H1 (cell line): ENCODE measurements around the gene DCAF8. TPM values are rescaled to one million over a fixed set of nuclear protein-coding genes. Genes with fewer than 3 reads are reported as not detected.

ENCODE experiments used
- CTCF ChIA-PET: fragments of 300-600 bp; sonication (Branson Sonifier 250); formaldehyde crosslinking; loops from one replicate; lab custom pipeline; 2021; ENCODE audit not compliant: partially characterized antibody; lab: Charles Lee
- POLR2A ChIA-PET: fragments of 300-600 bp; sonication (Branson Sonifier 250); formaldehyde crosslinking; loops from one replicate; lab custom pipeline; 2021; ENCODE audit warnings: inconsistent platforms; ENCODE audit not compliant: partially characterized antibody; lab: Charles Lee
- DNase-seq, 2 experiments: peaks; one replicate each; pipeline versions ENCODE4 v3.0.0 to v3.0.0-alpha.2; 2010 to 2022; ENCODE audit warnings: low spot score in 2 of 2, low read depth in 1 of 2, mixed read lengths in 1 of 2
- FAIRE-seq: peaks from 2 replicates; lab custom pipeline; 2011; peaks lifted over from hg19 to GRCh38; lab: Jason Lieb, UNC
- H2AFZ ChIP-seq: 2 replicates; pipeline ENCODE4 v1.8.1; 2012; ENCODE audit warnings: low read length, inconsistent platforms
- H2AK5ac ChIP-seq: 2 replicates; pipeline ENCODE4 v1.6.1; 2013; ENCODE audit warnings: low read depth, low read length
- H2BK120ac ChIP-seq: replicated peaks from 2 replicates; pipeline ENCODE3; 2013; ENCODE audit warnings: low read depth, low read length, inconsistent platforms
- H2BK12ac ChIP-seq: 2 replicates; pipeline ENCODE4 v1.6.1; 2013; ENCODE audit warnings: low read depth, low read length
- H2BK15ac ChIP-seq: 2 replicates; pipeline ENCODE4 v1.6.1; 2013; ENCODE audit warnings: low read length
- H2BK20ac ChIP-seq: 2 replicates; pipeline ENCODE4 v1.6.1; 2013; ENCODE audit warnings: low read length
- H2BK5ac ChIP-seq: 2 replicates; pipeline ENCODE4 v1.6.1; 2013; ENCODE audit warnings: low read depth, low read length
- H3K14ac ChIP-seq: 2 replicates; pipeline ENCODE4 v1.6.1; 2013; ENCODE audit warnings: inconsistent platforms; ENCODE audit not compliant: insufficient read length
- H3K18ac ChIP-seq: 2 replicates; pipeline ENCODE4 v1.6.1; 2013; ENCODE audit warnings: low read length; ENCODE audit errors: extremely low read depth
- H3K23ac ChIP-seq: 2 replicates; pipeline ENCODE4 v1.6.1; 2013; ENCODE audit warnings: inconsistent platforms; ENCODE audit not compliant: insufficient read length
- H3K23me2 ChIP-seq: 2 replicates; pipeline ENCODE4 v1.6.1; 2013; ENCODE audit warnings: low read depth, low read length
- H3K27ac ChIP-seq: 2 replicates; pipeline ENCODE4 v1.6.1; 2011; ENCODE audit warnings: low read depth, low read length, inconsistent platforms
- H3K27me3 ChIP-seq, 4 experiments: replicated peaks in 1 of 4; 1 replicate in 1 of 4; 2 replicates in 3 of 4; pipeline versions ENCODE4 v1.6.1 to v1.8.1; 2011 to 2013; ENCODE audit warnings: low read length in 3 of 4, mild to moderate bottlenecking in 3 of 4, inconsistent platforms in 2 of 4, mixed read lengths in 2 of 4, moderate library complexity in 1 of 4; ENCODE audit not compliant: control insufficient read depth in 3 of 4, insufficient read depth in 3 of 4; ENCODE audit errors: extremely low read depth in 1 of 4
- H3K36me3 ChIP-seq, 4 experiments: 2 replicates each; pipeline versions ENCODE4 v1.6.1 to v1.8.1; 2011 to 2013; ENCODE audit warnings: mild to moderate bottlenecking in 4 of 4, low read length in 3 of 4, moderate library complexity in 2 of 4, control low read depth in 1 of 4, inconsistent platforms in 1 of 4; ENCODE audit not compliant: insufficient read depth in 4 of 4, control insufficient read depth in 2 of 4
- H3K4ac ChIP-seq: replicated peaks from 2 replicates; pipeline ENCODE3; 2013; ENCODE audit warnings: low read length, low read depth, mixed read lengths, inconsistent platforms; ENCODE audit not compliant: insufficient read length
- H3K4me1 ChIP-seq, 4 experiments: replicated peaks in 1 of 4; 1 replicate in 1 of 4; 2 replicates in 3 of 4; pipeline versions ENCODE4 v1.6.1 to v1.8.1; 2011 to 2013; ENCODE audit warnings: low read length in 3 of 4, inconsistent platforms in 2 of 4, mixed read lengths in 1 of 4; ENCODE audit not compliant: insufficient read depth in 4 of 4, control insufficient read depth in 3 of 4
- H3K4me2 ChIP-seq, 2 experiments: 2 replicates each; pipeline versions ENCODE4 v1.6.1 to v1.8.1; 2011 to 2013; ENCODE audit warnings: low read depth in 2 of 2, low read length in 2 of 2, control low read depth in 1 of 2, inconsistent platforms in 1 of 2, mild to moderate bottlenecking in 1 of 2; ENCODE audit not compliant: insufficient read depth in 1 of 2
- H3K4me3 ChIP-seq, 4 experiments: fragments of 200-600, 300-600 bp in 1 of 4; sonication (generic), shearing (Covaris generic), sonication (Bioruptor Twin) in 1 of 4; 2 replicates each; pipeline versions ENCODE4 v1.5.1 to v1.8.1; 2011 to 2016; ENCODE audit warnings: low read length in 4 of 4, low read depth in 3 of 4, control low read depth in 2 of 4, inconsistent platforms in 2 of 4, mild to moderate bottlenecking in 2 of 4, mixed read lengths in 1 of 4, moderate library complexity in 1 of 4; ENCODE audit not compliant: insufficient read depth in 2 of 4; ENCODE audit errors: extremely low read depth in 1 of 4
- H3K56ac ChIP-seq: replicated peaks from 2 replicates; pipeline ENCODE3; 2013; ENCODE audit warnings: low read depth, mild to moderate bottlenecking, mixed read lengths, low read length, inconsistent platforms; ENCODE audit not compliant: insufficient read length
- H3K79me1 ChIP-seq: 2 replicates; pipeline ENCODE4 v1.6.1; 2013; ENCODE audit warnings: low read depth, low read length, control low read depth
- H3K79me2 ChIP-seq, 2 experiments: 2 replicates each; pipeline versions ENCODE4 v1.6.1 to v1.8.1; 2012 to 2013; ENCODE audit warnings: low read length in 2 of 2, mild to moderate bottlenecking in 2 of 2, inconsistent platforms in 1 of 2; ENCODE audit not compliant: insufficient read depth in 2 of 2, control insufficient read depth in 1 of 2
- H3K9ac ChIP-seq, 4 experiments: replicated peaks in 1 of 4; 1 replicate in 1 of 4; 2 replicates in 3 of 4; pipeline versions ENCODE4 v1.6.1 to v1.8.1; 2011 to 2013; ENCODE audit warnings: low read depth in 3 of 4, low read length in 3 of 4, control low read depth in 2 of 4, mild to moderate bottlenecking in 2 of 4, moderate library complexity in 2 of 4, inconsistent platforms in 1 of 4; ENCODE audit errors: extremely low read depth in 1 of 4
- H3K9me3 ChIP-seq, 2 experiments: 2 replicates each; pipeline versions ENCODE4 v1.6.1 to v1.8.1; 2012 to 2013; ENCODE audit warnings: mild to moderate bottlenecking in 2 of 2, moderate library complexity in 2 of 2, control low read depth in 1 of 2, inconsistent platforms in 1 of 2, low read depth in 1 of 2, low read length in 1 of 2, mixed read lengths in 1 of 2; ENCODE audit not compliant: insufficient read depth in 2 of 2
- H4K20me1 ChIP-seq, 2 experiments: replicated peaks in 1 of 2; 2 replicates each; pipeline versions ENCODE3 to v1.8.1; 2011 to 2013; ENCODE audit warnings: inconsistent platforms in 2 of 2, low read length in 2 of 2, mild to moderate bottlenecking in 1 of 2; ENCODE audit not compliant: insufficient read depth in 2 of 2, control insufficient read depth in 1 of 2
- H4K5ac ChIP-seq: 2 replicates; pipeline ENCODE4 v1.6.1; 2013; ENCODE audit warnings: low read length, low read depth, mixed read lengths, inconsistent platforms; ENCODE audit not compliant: insufficient read length
- H4K8ac ChIP-seq: 2 replicates; pipeline ENCODE4 v1.8.0; 2013; ENCODE audit warnings: mild to moderate bottlenecking, moderate library complexity, low read length, inconsistent platforms; ENCODE audit not compliant: insufficient read depth; ENCODE audit errors: extremely low read depth
- H4K91ac ChIP-seq: replicated peaks from 2 replicates; pipeline ENCODE3; 2013; ENCODE audit warnings: low read length, mixed read lengths, inconsistent platforms; ENCODE audit not compliant: insufficient read length
- ASH2L ChIP-seq: fragments of 200-600, 300-600 bp; sonication (generic); IDR thresholded peaks from one replicate; pipeline ENCODE4 v1.7.1; 2017; ENCODE audit warnings: low read length
- BACH1 ChIP-seq: IDR thresholded peaks from 2 replicates; pipeline ENCODE4 v1.6.1; 2012; ENCODE audit warnings: low read length, improper control_type of control experiment
- BRCA1 ChIP-seq: IDR thresholded peaks from 2 replicates; pipeline ENCODE4 v1.6.1; 2012; ENCODE audit warnings: low read depth, low read length, improper control_type of control experiment
- CBX5 ChIP-seq: fragments of 300-800, 300-1000 bp; sonication (generic); IDR thresholded peaks from 2 replicates; pipeline ENCODE4 v1.7.1; 2016; ENCODE audit warnings: antibody characterized with exemption, low read length, low read depth
- CREB1 ChIP-seq: IDR thresholded peaks from 2 replicates; pipeline ENCODE4 v1.6.1; 2012; ENCODE audit warnings: inconsistent platforms
- CTBP2 ChIP-seq: IDR thresholded peaks from 2 replicates; pipeline ENCODE4 v1.7.0; 2011; ENCODE audit warnings: borderline replicate concordance, mild to moderate bottlenecking, moderate library complexity, mixed read lengths, low read length; ENCODE audit not compliant: insufficient read depth, insufficient read length
- EZH2 ChIP-seq: fragments of 200-600 bp; sonication (generic); IDR thresholded peaks from 2 replicates; pipeline ENCODE4 v1.7.1; 2012; ENCODE audit warnings: low read depth, mild to moderate bottlenecking, moderate library complexity, low read length, inconsistent platforms; ENCODE audit not compliant: severe bottlenecking
- NRF1 ChIP-seq: IDR thresholded peaks from 2 replicates; pipeline ENCODE4 v1.6.1; 2011; ENCODE audit warnings: mild to moderate bottlenecking, low read depth, low read length, improper control_type of control experiment
- POLR2A ChIP-seq, 2 experiments: IDR thresholded peaks; 1 replicate in 1 of 2; 2 replicates in 1 of 2; pipeline ENCODE4 v1.6.1; 2011; ENCODE audit warnings: low read depth in 2 of 2, low read length in 2 of 2, mild to moderate bottlenecking in 2 of 2; ENCODE audit errors: control extremely low read depth in 1 of 2
- POLR2AphosphoS5 ChIP-seq: IDR thresholded peaks from 2 replicates; pipeline ENCODE4 v1.6.1; 2011; ENCODE audit warnings: low read depth, low read length
- SAP30 ChIP-seq: fragments of 300-600 bp; sonication (generic); IDR thresholded peaks from 2 replicates; pipeline ENCODE4 v1.7.1; 2012; ENCODE audit warnings: low read length, moderate library complexity, mild to moderate bottlenecking, inconsistent platforms; ENCODE audit not compliant: insufficient read depth, insufficient replicate concordance
- SP2 ChIP-seq: IDR thresholded peaks from 2 replicates; pipeline ENCODE4 v1.6.1; 2012; ENCODE audit warnings: mild to moderate bottlenecking, low read length, inconsistent platforms
- SP4 ChIP-seq: IDR thresholded peaks from 2 replicates; pipeline ENCODE4 v1.6.1; 2012; ENCODE audit warnings: low read length, inconsistent platforms
- USF2 ChIP-seq: IDR thresholded peaks from 2 replicates; pipeline ENCODE4 v1.6.1; 2011; ENCODE audit warnings: low read length, improper control_type of control experiment
- YY1 ChIP-seq: IDR thresholded peaks from 2 replicates; pipeline ENCODE4 v1.6.1; 2011; ENCODE audit warnings: low read depth, mild to moderate bottlenecking, low read length
- WGBS, 2 experiments: shearing (Covaris generic) in 1 of 2; methylation state at CpG; one replicate each; pipeline versions ENCODE4 v1.1.6 to v1.1.7; 2013 to 2015; ENCODE audit warnings: low lambda C conversion rate in 2 of 2, mixed read lengths in 2 of 2, inconsistent platforms in 1 of 2, low coverage in 1 of 2, missing lambda C conversion rate in 1 of 2; ENCODE audit not compliant: insufficient replicate concordance in 2 of 2, insufficient coverage in 1 of 2, insufficient read length in 1 of 2; ENCODE audit errors: extremely low coverage in 1 of 2, missing lambda C conversion rate in 1 of 2; 5-methylcytosine and 5-hydroxymethylcytosine counted together
- polyA plus RNA-seq, 7 experiments: library from polyadenylated mRNA; depleted of rRNA in 3 of 7; stranded (reverse) in 5 of 7; unstranded in 2 of 7; fragments of >200 nt in 5 of 7; fragments of 200-250 nt in 2 of 7; gene quantifications; 1 replicate in 5 of 7; 2 replicates in 1 of 7; 4 replicates in 1 of 7; pipeline versions ENCODE4 v1.2.1 to v1.2.3, GENCODE V29; 2011 to 2013; ENCODE audit warnings: missing spikeins in 2 of 7, mixed read lengths in 2 of 7
- total RNA-seq: library from RNA; stranded (reverse); fragmentation: NEBNext Ultra II Directional; extraction: Animal tissue kit (Norgen Biotek cat#: 25700); gene quantifications from 2 replicates; pipeline ENCODE4 v1.2.1, GENCODE V29; 2021

Gene DCAF8
- total and polyA plus RNA-seq, 2 of the 8 experiments (the other 6 are each of a cell fraction or from before 2014, with no cell fraction given): 68.2 to 110 TPM

GRCh38 chr1:160237558-160237957 lies 24.8 kb downstream of the DCAF8 start:
- H3K79me2 ChIP-seq: no peaks in the 10 kb centered on the region
- no peak overlapping the region for H4K5ac ChIP-seq
- H3K9ac ChIP-seq: no peak overlapping the region
- H3K4me3 ChIP-seq: no peak overlapping the region
- no peak overlapping the region for H2BK120ac ChIP-seq
- H2BK12ac ChIP-seq: no peak overlapping the region
- no peaks in the 10 kb centered on the region for H3K23me2 ChIP-seq
- no peaks in the 10 kb centered on the region for H3K79me1 ChIP-seq
- H4K91ac ChIP-seq: no peak overlapping the region
- no peak overlapping the region for H2BK15ac ChIP-seq
- ChIA-PET POLR2A (no interaction called here), CTCF (interaction anchor here (0.7 to 2.6 kb wide), 2 partner anchors 10 to 17 kb away, joined by 3 to 10 read pairs; no protein-coding TSS in a partner anchor)
- H3K23ac ChIP-seq: no peak overlapping the region
- H3K9me3 ChIP-seq: no peaks in the 10 kb centered on the region
- H4K20me1 ChIP-seq: peaks cover 2 to 3% of the 10 kb centered on the region in 2 experiments
- no peak overlapping the region for H2BK20ac ChIP-seq
- H3K27ac ChIP-seq: no peak overlapping the region
- H2AFZ ChIP-seq: no peak overlapping the region
- H3K4ac ChIP-seq: no peak overlapping the region
- H3K56ac ChIP-seq: no peak overlapping the region
- WGBS, 2 experiments: 86% methylated on average over 2 of the region's 2 CpGs; no CpG with 5 or more reads in 1 of the 2 experiments
- DNase-seq: no peak
- no peaks in the 10 kb centered on the region for H3K4me1 ChIP-seq
- no peak overlapping the region for H2BK5ac ChIP-seq
- no peaks in the 10 kb centered on the region for H3K27me3 ChIP-seq
- H3K14ac ChIP-seq: no peak overlapping the region
- H3K4me2 ChIP-seq: no peak overlapping the region
- no peak overlapping the region for H4K8ac ChIP-seq
- H3K18ac ChIP-seq: no peak overlapping the region
- FAIRE-seq: no peak
- no peak overlapping the region for H2AK5ac ChIP-seq
- peaks cover 13 to 64% (median 51%) of the 10 kb centered on the region in 4 experiments for H3K36me3 ChIP-seq
- TF ChIP-seq EZH2 (no peak), YY1 (no peak), ASH2L (no peak), USF2 (no peak), SP4 (no peak), SP2 (no peak), NRF1 (no peak), POLR2A (IDR thresholded peaks at IDR 0.05; ENCODE audit: control extremely low read depth in 1 of 2, low read depth in 2 of 2, low read length in 2 of 2) (no peak), CBX5 (no peak), SAP30 (no peak), POLR2AphosphoS5 (no peak), CTBP2 (no peak), CREB1 (no peak), BACH1 (no peak), BRCA1 (no peak)
